ENCODE results near the gene GAB3. TPM values are rescaled to one million over a fixed set of nuclear protein-coding genes. Genes with fewer than 3 reads are reported as not detected.

Gene GAB3
- total RNA-seq, 2 donors from 2014 or later, result 1.2 to 1.4 TPM

GRCh38 chrX:154714925-154715324 lies 36.0 kb downstream of the GAB3 start:
- H3K27me3 ChIP-seq, result no peaks in the 10 kb centered on the region
- no peak overlapping the region for H3K27ac ChIP-seq
- intact Hi-C loops (cut with DNase I), result no loop called here
- H3K9ac ChIP-seq (ENCODE audit: low read depth in 2 of 2, low read length in 2 of 2), result no peak overlapping the region
- no peaks in the 10 kb centered on the region for H3K4me1 ChIP-seq
- peak; percentile 52 for DNase-seq
- no peak overlapping the region for H3K4me3 ChIP-seq
- no peaks in the 10 kb centered on the region for H3K36me3 ChIP-seq
- TF ChIP-seq CTCF (IDR thresholded peaks at IDR 0.05), result peak; percentile 82
- H3K9me3 ChIP-seq, result no peaks in the 10 kb centered on the region

- Histone ChIP-seq H3K27me3 (no peaks in the 10 kb centered on the region), H3K4me3 (no peak overlapping the region), H3K9me3 (no peaks in the 10 kb centered on the region), H3K9ac (ENCODE audit: low read depth in 2 of 2, low read length in 2 of 2) (no peak overlapping the region), H3K36me3 (no peaks in the 10 kb centered on the region), H3K4me1 (no peaks in the 10 kb centered on the region), H3K27ac (no peak overlapping the region)
- no peak for TF ChIP-seq CTCF (IDR thresholded peaks at IDR 0.05)
- DNase-seq, result no peak
- intact Hi-C loops (cut with DNase I), result no loop called here
These were observed 37.8 kb downstream of the GAB3 start for GRCh38 chrX:154712781-154713740.

GRCh38 chrX:154711264-154711663 lies 39.6 kb downstream of the GAB3 start:
- no peak for DNase-seq
- Histone ChIP-seq H3K9ac (ENCODE audit: low read depth in 2 of 2, low read length in 2 of 2) (no peak overlapping the region), H3K9me3 (no peaks in the 10 kb centered on the region), H3K27ac (no peak overlapping the region), H3K36me3 (no peaks in the 10 kb centered on the region), H3K27me3 (no peaks in the 10 kb centered on the region), H3K4me1 (no peaks in the 10 kb centered on the region), H3K4me3 (no peak overlapping the region)
- TF ChIP-seq CTCF (IDR thresholded peaks at IDR 0.05), result no peak
- intact Hi-C loops (cut with DNase I), result no loop called here

GRCh38 chrX:154710309-154710708 lies 40.6 kb downstream of the GAB3 start:
- H3K9me3 ChIP-seq, result no peaks in the 10 kb centered on the region
- no peak overlapping the region for H3K4me3 ChIP-seq
- H3K4me1 ChIP-seq, result no peaks in the 10 kb centered on the region
- H3K9ac ChIP-seq (ENCODE audit: low read depth in 2 of 2, low read length in 2 of 2), result no peak overlapping the region
- TF ChIP-seq CTCF (IDR thresholded peaks at IDR 0.05), result no peak
- intact Hi-C loops (cut with DNase I), result no loop called here
- no peak for DNase-seq
- no peaks in the 10 kb centered on the region for H3K36me3 ChIP-seq
- no peaks in the 10 kb centered on the region for H3K27me3 ChIP-seq
- H3K27ac ChIP-seq, result no peak overlapping the region

GRCh38 chrX:154698630-154699248 lies 52.1 kb downstream of the GAB3 start:
- Histone ChIP-seq H3K4me3 (no peak overlapping the region), H3K4me1 (no peaks in the 10 kb centered on the region), H3K9ac (ENCODE audit: low read depth in 2 of 2, low read length in 2 of 2) (no peak overlapping the region), H3K36me3 (no peaks in the 10 kb centered on the region), H3K27ac (no peak overlapping the region), H3K9me3 (no peaks in the 10 kb centered on the region), H3K27me3 (no peaks in the 10 kb centered on the region)
- DNase-seq, result no peak
- intact Hi-C loops (cut with DNase I), result no loop called here
- TF ChIP-seq CTCF (IDR thresholded peaks at IDR 0.05), result no peak
